Calu3 (cell line): Measurements from ENCODE around the gene B3GALNT2. TPM values are rescaled to one million over a fixed set of nuclear protein-coding genes. Genes with fewer than 3 reads are reported as not detected.
"Not testable (repeated sequence)": the region's sequence is repeated elsewhere in the genome, so short reads cannot be mapped to it uniquely, and the experiment has no call there.

Experiments
- Bru-seq: library from RNA; stranded (reverse); fragments of 400-500 nt; gene quantifications from one replicate; lab custom pipeline; 2021; lab: Mats Ljungman, UMichigan
- BruChase-seq, 2 experiments: library from RNA; stranded (reverse); fragments of 400-500 nt; gene quantifications; one replicate each; lab custom pipeline; 2021; lab: Mats Ljungman, UMichigan
- BruUV-seq: library from RNA; stranded (reverse); fragments of 400-500 nt; replicated peaks from 2 replicates; lab custom pipeline; 2021; lab: Mats Ljungman, UMichigan
- CTCF ChIA-PET: fragments of 300-600 bp; sonication (Branson Sonifier 250); formaldehyde crosslinking; loops from one replicate; lab custom pipeline; 2022; ENCODE audit warnings: antibody characterized with exemption; lab: Charles Lee
- DNase-seq: peaks from one replicate; pipeline ENCODE4 v3.0.0; 2022
- H3K27ac Mint-ChIP-seq: one replicate; pipeline ENCODE4 v1.8.0; 2022; ENCODE audit warnings: mixed read lengths; ENCODE audit not compliant: unreplicated experiment
- H3K27me3 Mint-ChIP-seq: one replicate; pipeline ENCODE4 v1.8.0; 2022; ENCODE audit warnings: mixed read lengths; ENCODE audit not compliant: unreplicated experiment
- H3K36me3 Mint-ChIP-seq: one replicate; pipeline ENCODE4 v1.8.0; 2022; ENCODE audit warnings: mild to moderate bottlenecking, moderate library complexity, mixed read lengths; ENCODE audit not compliant: insufficient read depth, unreplicated experiment
- H3K4me1 Mint-ChIP-seq: one replicate; pipeline ENCODE4 v1.8.0; 2022; ENCODE audit warnings: mild to moderate bottlenecking, low read depth, mixed read lengths; ENCODE audit not compliant: unreplicated experiment
- H3K4me3 Mint-ChIP-seq: one replicate; pipeline ENCODE4 v1.8.0; 2022; ENCODE audit warnings: mild to moderate bottlenecking, low read depth, moderate library complexity, mixed read lengths; ENCODE audit not compliant: unreplicated experiment
- H3K9me3 Mint-ChIP-seq: one replicate; pipeline ENCODE4 v1.8.0; 2022; ENCODE audit warnings: low read depth, mixed read lengths; ENCODE audit not compliant: unreplicated experiment
- CTCF ChIP-seq: fragments of 200-600 bp; IDR thresholded peaks from one replicate; pipeline ENCODE4 v1.8.0; 2022; ENCODE audit warnings: antibody characterized with exemption; ENCODE audit not compliant: unreplicated experiment
- intact Hi-C: fragments of 100-400 bp; cut with micrococcal nuclease; formaldehyde crosslinking; loops from one replicate; pipeline ENCODE4 v1.10.0; 2022; ENCODE audit not compliant: unreplicated experiment
- long read RNA-seq: library from polyadenylated mRNA; stranded (forward); transcript quantifications from one replicate; pipeline ENCODE4 v2.0.0, GENCODE V29; 2022
- total RNA-seq: library from RNA; stranded (reverse); gene quantifications from 2 replicates; pipeline ENCODE4 v1.2.3, GENCODE V29; 2022

B3GALNT2 gene
- total RNA-seq (28.9 and 35.3 TPM in 2 replicates), Bru-seq, nascent RNA (percentile 76 among the genes with signal in this experiment), BruChase-seq, experiment 1, labeled RNA remaining after a 6-hour chase (percentile 75 among the genes with signal in this experiment), BruChase-seq, experiment 2, labeled RNA remaining after a 2-hour chase (percentile 74 among the genes with signal in this experiment)
- long read RNA-seq, transcript B3GALNT2-202 (12 exons, 2,015 nt), result major isoform, 9 of 18 reads
- long read RNA-seq, partial matches to known transcripts, result 1 of 18 reads
- long read RNA-seq, other reads (novel, unspliced or antisense), result 8 of 18 reads

GRCh38 chr1:235504122-235504493 is at the start of gene B3GALNT2:
Gene B3GALNT2, minus strand, starts transcription at chr1:235504452. Its CDS starts 200 bp downstream, at chr1:235504252.
- TF ChIP-seq CTCF, result no peak
- DNase-seq, result no peak
- H3K4me3 Mint-ChIP-seq, result peak within 1 kb of the TSS; percentile 88
- no TSS peak for BruUV-seq
- CTCF ChIA-PET, result interaction anchor here (0.6 to 1.5 kb wide), 12 partner anchors 10 to 1131 kb away, joined by 3 to 7 read pairs (median 3); partner anchors contain the start of gene COA6
- H3K4me1 Mint-ChIP-seq, result peaks cover 40% of the 10 kb centered on the region
- peaks cover 31% of the 10 kb centered on the region for H3K36me3 Mint-ChIP-seq
- no peaks in the 10 kb centered on the region for H3K27me3 Mint-ChIP-seq
- H3K9me3 Mint-ChIP-seq, result no peaks in the 10 kb centered on the region
- H3K27ac Mint-ChIP-seq, result peak within 1 kb of the TSS; percentile 92
- intact Hi-C loops, result loop anchor here (2.0 to 5.0 kb wide), 2 partner anchors 145 to 177 kb away; partner anchors contain the start of genes ARID4B, GGPS1 and GNG4

GRCh38 chr1:235553112-235553551 is 48.9 kb upstream of the B3GALNT2 start:
- intact Hi-C loops, result no loop called here
- Mint-ChIP-seq H3K27me3 (no peaks in the 10 kb centered on the region), H3K27ac (no peak overlapping the region), H3K36me3 (no peaks in the 10 kb centered on the region), H3K4me3 (no peak overlapping the region), H3K4me1 (no peaks in the 10 kb centered on the region), H3K9me3 (no peaks in the 10 kb centered on the region)
- DNase-seq, result no peak
- CTCF ChIA-PET, result no interaction called here
- TF ChIP-seq CTCF, result no peak
- BruUV-seq, result no TSS peak

GRCh38 chr1:235552146-235552716 is 48.0 kb upstream of the B3GALNT2 start:
- no TSS peak for BruUV-seq
- H3K4me3 Mint-ChIP-seq, result no peak overlapping the region
- DNase-seq, result no peak
- H3K36me3 Mint-ChIP-seq, result no peaks in the 10 kb centered on the region
- H3K9me3 Mint-ChIP-seq, result no peaks in the 10 kb centered on the region
- no peaks in the 10 kb centered on the region for H3K27me3 Mint-ChIP-seq
- H3K4me1 Mint-ChIP-seq, result no peaks in the 10 kb centered on the region
- CTCF ChIA-PET, result no interaction called here
- no peak for TF ChIP-seq CTCF
- intact Hi-C loops, result no loop called here
- no peak overlapping the region for H3K27ac Mint-ChIP-seq

GRCh38 chr1:235549351-235550139 is 45.3 kb upstream of the B3GALNT2 start:
- no peaks in the 10 kb centered on the region for H3K36me3 Mint-ChIP-seq
- TF ChIP-seq CTCF, result no peak
- H3K27me3 Mint-ChIP-seq, result no peaks in the 10 kb centered on the region
- no peaks in the 10 kb centered on the region for H3K9me3 Mint-ChIP-seq
- H3K4me1 Mint-ChIP-seq, result no peaks in the 10 kb centered on the region
- H3K4me3 Mint-ChIP-seq, result no peak overlapping the region
- CTCF ChIA-PET, result no interaction called here
- H3K27ac Mint-ChIP-seq, result no peak overlapping the region
- BruUV-seq, result no TSS peak
- intact Hi-C loops, result no loop called here
- DNase-seq, result no peak

- H3K9me3 Mint-ChIP-seq, H3K4me1 Mint-ChIP-seq, DNase-seq, CTCF ChIA-PET, H3K27ac Mint-ChIP-seq, intact Hi-C loops, H3K27me3 Mint-ChIP-seq, H3K4me3 Mint-ChIP-seq, BruUV-seq, H3K36me3 Mint-ChIP-seq: not testable (repeated sequence)
These were observed 42.3 kb upstream of the B3GALNT2 start for GRCh38 chr1:235546369-235547155.
